Hepatocyte (in vitro differentiated cells): Measurements from ENCODE around the gene XPA.

Experiments
- EZH2 ChIP-seq: fragments of 200-600 bp; sonication (generic); IDR thresholded peaks from 2 replicates; pipeline ENCODE4 v1.6.1; 2016; ENCODE audit warnings: antibody characterized with exemption, mild to moderate bottlenecking, borderline replicate concordance
- TF ChIP-seq, protein P1 (sequence below): fragments of 200-600 bp; sonication (generic); IDR thresholded peaks from 2 replicates; pipeline ENCODE4 v1.5.1; 2016; ENCODE audit warnings: antibody characterized with exemption, mild to moderate bottlenecking; ENCODE audit not compliant: poor library complexity

DNA sequence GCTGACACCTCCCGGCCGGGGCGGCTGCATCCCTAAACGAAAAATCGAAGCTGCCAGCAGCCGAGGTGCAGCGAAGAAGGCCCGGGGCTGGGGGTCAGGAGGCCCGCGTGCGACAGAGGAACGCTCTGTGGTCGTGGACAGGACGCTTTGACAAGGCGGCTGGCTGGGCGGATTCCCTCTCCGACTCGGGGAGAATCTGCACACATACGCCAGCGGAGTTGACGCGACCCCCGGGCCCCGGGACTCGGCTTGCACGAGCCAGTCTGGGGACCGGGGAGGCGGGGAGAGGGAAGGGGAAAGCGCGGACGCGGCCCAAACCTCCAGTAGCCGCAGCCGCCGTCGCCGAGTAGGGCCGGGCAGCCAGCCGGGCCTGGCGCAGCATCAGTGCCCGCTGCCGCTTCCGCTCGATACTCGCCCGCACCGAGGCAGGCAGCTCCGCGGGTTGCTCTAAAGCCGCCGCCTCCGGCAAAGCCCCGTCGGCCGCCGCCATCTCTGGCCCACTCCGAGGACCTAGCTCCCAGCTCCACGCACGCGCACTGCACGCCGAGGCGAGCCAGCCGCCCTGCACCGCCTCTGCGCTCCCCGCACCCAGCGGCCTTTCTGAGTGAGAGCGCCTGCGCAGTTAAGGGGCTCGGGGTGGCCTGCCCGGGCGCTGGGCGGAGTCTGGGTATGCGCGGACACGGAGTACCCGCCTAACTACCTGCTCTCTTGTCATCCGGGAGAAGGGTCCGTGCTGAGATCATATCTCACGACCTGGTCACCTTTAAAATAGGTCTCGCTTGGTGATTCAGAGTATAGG, at the start of gene XPA:
- TF ChIP-seq, protein P1, sequence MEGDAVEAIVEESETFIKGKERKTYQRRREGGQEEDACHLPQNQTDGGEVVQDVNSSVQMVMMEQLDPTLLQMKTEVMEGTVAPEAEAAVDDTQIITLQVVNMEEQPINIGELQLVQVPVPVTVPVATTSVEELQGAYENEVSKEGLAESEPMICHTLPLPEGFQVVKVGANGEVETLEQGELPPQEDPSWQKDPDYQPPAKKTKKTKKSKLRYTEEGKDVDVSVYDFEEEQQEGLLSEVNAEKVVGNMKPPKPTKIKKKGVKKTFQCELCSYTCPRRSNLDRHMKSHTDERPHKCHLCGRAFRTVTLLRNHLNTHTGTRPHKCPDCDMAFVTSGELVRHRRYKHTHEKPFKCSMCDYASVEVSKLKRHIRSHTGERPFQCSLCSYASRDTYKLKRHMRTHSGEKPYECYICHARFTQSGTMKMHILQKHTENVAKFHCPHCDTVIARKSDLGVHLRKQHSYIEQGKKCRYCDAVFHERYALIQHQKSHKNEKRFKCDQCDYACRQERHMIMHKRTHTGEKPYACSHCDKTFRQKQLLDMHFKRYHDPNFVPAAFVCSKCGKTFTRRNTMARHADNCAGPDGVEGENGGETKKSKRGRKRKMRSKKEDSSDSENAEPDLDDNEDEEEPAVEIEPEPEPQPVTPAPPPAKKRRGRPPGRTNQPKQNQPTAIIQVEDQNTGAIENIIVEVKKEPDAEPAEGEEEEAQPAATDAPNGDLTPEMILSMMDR = no peak
- no peak for TF ChIP-seq EZH2
